K562 (cell line): ENCODE measurements around the gene GGT5. TPM values are rescaled to one million over a fixed set of nuclear protein-coding genes. Genes with fewer than 3 reads are reported as not detected.

ENCODE experiments used
- ATAC-seq: fragments of 200-7000 bp; cut with Tn5 transposase; 3 replicates; pipeline ENCODE4 v1.9.1; 2020; ENCODE audit warnings: moderate library complexity
- BruUV-seq: library from RNA; stranded (reverse); fragments of 400-500 nt; replicated peaks from 2 replicates; lab custom pipeline; 2021; lab: Mats Ljungman, UMichigan
- CTCF ChIA-PET: fragments of 300-600 bp; formaldehyde crosslinking; extraction: SDS; loops from one replicate; lab custom pipeline; 2021; ENCODE audit warnings: low intra/inter-chr PET ratio; lab: Yijun Ruan, JAX
- POLR2A ChIA-PET: fragments of 300-600, 350-650 bp; sonication (Branson Sonifier 250); formaldehyde crosslinking; extraction: SDS; loops from one replicate; lab custom pipeline; 2021; ENCODE audit warnings: antibody characterized with exemption, inconsistent platforms; lab: Yijun Ruan, JAX
- DNase-seq, 4 experiments: peaks; one replicate each; pipeline versions ENCODE4 v3.0.0 to v3.0.0-alpha.2; 2011 to 2018; ENCODE audit warnings: low spot score in 3 of 4, mixed read lengths in 3 of 4; ENCODE audit errors: extremely low read depth in 1 of 4
- FAIRE-seq: peaks from 2 replicates; lab custom pipeline; 2011; peaks lifted over from hg19 to GRCh38; lab: Jason Lieb, UNC
- H2AFZ ChIP-seq: 2 replicates; pipeline ENCODE4 v1.6.0; 2011; ENCODE audit warnings: low read depth, low read length, control low read depth, inconsistent platforms
- H3K27ac ChIP-seq: fragments of 200-600 bp; 3 replicates; pipeline ENCODE4 v1.8.0; 2011; ENCODE audit warnings: low read depth, mild to moderate bottlenecking, control low read depth, inconsistent platforms, low read length, moderate library complexity, mixed read lengths; ENCODE audit errors: extremely low read depth
- H3K27me3 ChIP-seq, 2 experiments: fragments of 300-600 bp in 1 of 2; 2 replicates in 1 of 2; 3 replicates in 1 of 2; pipeline versions ENCODE4 v1.6.0 to v1.8.0; 2011; ENCODE audit warnings: inconsistent platforms in 2 of 2, low read length in 2 of 2, mild to moderate bottlenecking in 1 of 2, mixed read lengths in 1 of 2, moderate library complexity in 1 of 2; ENCODE audit not compliant: control insufficient read depth in 2 of 2, insufficient read depth in 2 of 2
- H3K36me3 ChIP-seq: fragments of 300-600 bp; 3 replicates; pipeline ENCODE4 v1.8.0; 2011; ENCODE audit warnings: mild to moderate bottlenecking, low read length, inconsistent platforms; ENCODE audit not compliant: control insufficient read depth, insufficient read depth
- H3K4me1 ChIP-seq, 2 experiments: fragments of 200-600 bp in 1 of 2; replicated peaks in 1 of 2; 2 replicates in 1 of 2; 3 replicates in 1 of 2; pipeline versions ENCODE4 v1.5.1 to v1.8.0; 2011; ENCODE audit warnings: inconsistent platforms in 2 of 2, low read length in 2 of 2, mild to moderate bottlenecking in 1 of 2, mixed read lengths in 1 of 2, moderate library complexity in 1 of 2; ENCODE audit not compliant: control insufficient read depth in 2 of 2, insufficient read depth in 2 of 2
- H3K4me2 ChIP-seq: 2 replicates; pipeline ENCODE4 v1.6.1; 2011; ENCODE audit warnings: low read length, control low read depth, inconsistent platforms, mixed read lengths; ENCODE audit not compliant: insufficient read depth
- H3K4me3 ChIP-seq: fragments of 200-600 bp; sonication (generic), shearing (Covaris generic); 2 replicates; pipeline ENCODE4 v1.5.1; 2016; ENCODE audit warnings: control low read depth, inconsistent platforms
- H3K79me2 ChIP-seq: fragments of 200-600 bp; 3 replicates; pipeline ENCODE4 v1.8.0; 2011; ENCODE audit warnings: low read length, inconsistent platforms; ENCODE audit not compliant: control insufficient read depth, insufficient read depth
- H3K9ac ChIP-seq, 2 experiments: 2 replicates each; pipeline versions ENCODE4 v1.6.0 to v1.6.1; 2011; ENCODE audit warnings: low read depth in 2 of 2, low read length in 2 of 2, control low read depth in 1 of 2, inconsistent platforms in 1 of 2, mild to moderate bottlenecking in 1 of 2, mixed read lengths in 1 of 2; ENCODE audit not compliant: insufficient read depth in 1 of 2
- H3K9me1 ChIP-seq: one replicate; pipeline ENCODE4 v1.6.0; 2011; ENCODE audit warnings: inconsistent platforms, mild to moderate bottlenecking, low read length, moderate library complexity; ENCODE audit not compliant: control insufficient read depth, insufficient read depth
- H3K9me3 ChIP-seq: replicated peaks from 2 replicates; pipeline ENCODE4 v1.5.1; 2011; ENCODE audit warnings: low read depth, low read length, inconsistent platforms; ENCODE audit not compliant: control insufficient read depth, insufficient read depth
- H4K20me1 ChIP-seq: replicated peaks from 2 replicates; pipeline ENCODE4 v1.6.1; 2011; ENCODE audit warnings: low read length, inconsistent platforms, mixed read lengths; ENCODE audit not compliant: control insufficient read depth, insufficient read depth
- CBX1 ChIP-seq: sonication (generic); IDR thresholded peaks from 2 replicates; pipeline ENCODE4 v1.6.1; 2016; ENCODE audit warnings: antibody characterized with exemption, low read depth, mild to moderate bottlenecking
- CBX3 ChIP-seq, 2 experiments: IDR thresholded peaks; 1 replicate in 1 of 2; 2 replicates in 1 of 2; pipeline ENCODE4 v1.6.1; 2012; ENCODE audit warnings: inconsistent platforms in 2 of 2, low read length in 2 of 2, borderline replicate concordance in 1 of 2, control low read depth in 1 of 2
- ETV6 ChIP-seq, 3 experiments: fragments of 150-350 bp in 1 of 3; sonication (generic) in 1 of 3; formaldehyde crosslinking in 1 of 3; IDR thresholded peaks; 2 replicates each; pipeline versions ENCODE4 v1.6.1 to v1.8.0; 2014 to 2022; ENCODE audit warnings: borderline replicate concordance in 2 of 3, low read depth in 2 of 3, antibody characterized with exemption in 1 of 3, low read length in 1 of 3, mild to moderate bottlenecking in 1 of 3, missing genetic modification reagents in 1 of 3
- FOXK2 ChIP-seq, 2 experiments: fragments of 450-650 bp; IDR thresholded peaks in 1 of 2; conservative IDR thresholded peaks in 1 of 2; 2 replicates each; pipeline ENCODE4 v1.6.1; 2016; ENCODE audit warnings: low read depth in 2 of 2, mild to moderate bottlenecking in 1 of 2
- ILK ChIP-seq: fragments of 450-650 bp; IDR thresholded peaks from 2 replicates; pipeline ENCODE4 v1.6.1; 2016; ENCODE audit warnings: missing genetic modification characterization, low read depth, mild to moderate bottlenecking, missing compliant biosample characterization, moderate library complexity, borderline replicate concordance
- PTBP1 ChIP-seq: fragments of 200-400 bp; formaldehyde crosslinking; IDR thresholded peaks from 2 replicates; pipeline ENCODE4 v1.6.1; 2017; ENCODE audit warnings: low read depth, low read length
- RFX7 ChIP-seq: fragments of 250-450 bp; sonication (Bioruptor Pico); IDR thresholded peaks from 2 replicates; pipeline ENCODE4 v1.5.1; 2021; ENCODE audit warnings: mild to moderate bottlenecking
- SNIP1 ChIP-seq: fragments of 450-650 bp; IDR thresholded peaks from 2 replicates; pipeline ENCODE4 v1.7.1; 2017; ENCODE audit warnings: low read depth, mild to moderate bottlenecking
- TAF7 ChIP-seq: fragments of 450-650 bp; IDR thresholded peaks from 2 replicates; pipeline ENCODE4 v1.6.1; 2016; ENCODE audit warnings: missing genetic modification characterization, missing compliant biosample characterization
- ZBTB26 ChIP-seq: fragments of 450-650 bp; formaldehyde crosslinking; IDR thresholded peaks from 2 replicates; pipeline ENCODE4 v1.4.0; 2022; ENCODE audit warnings: missing genetic modification characterization
- ZNF197 ChIP-seq: fragments of 200-800 bp; sonication (Bioruptor generic); IDR thresholded peaks from 2 replicates; pipeline ENCODE4 v1.6.1; 2016; ENCODE audit warnings: low read depth, missing genetic modification characterization, missing compliant biosample characterization
- ZNF24 ChIP-seq: fragments of 450-650 bp; IDR thresholded peaks from 2 replicates; pipeline ENCODE4 v1.6.1; 2016
- ZSCAN29 ChIP-seq: fragments of 450-650 bp; IDR thresholded peaks from 2 replicates; pipeline ENCODE4 v1.6.1; 2017
- WGBS: fragments of 100-300 bp; shearing (Covaris generic); methylation state at CpG from one replicate; pipeline ENCODE4 v1.1.6; 2016; ENCODE audit warnings: low coverage, mixed read lengths; ENCODE audit not compliant: insufficient coverage; ENCODE audit errors: missing lambda C conversion rate; 5-methylcytosine and 5-hydroxymethylcytosine counted together
- in situ Hi-C: fragments of 300-500 bp; cut with MboI; formaldehyde crosslinking; loops from 4 replicates; pipeline ENCODE4 v1.15.0; 2018; ENCODE audit warnings: inconsistent platforms, mixed read lengths
- intact Hi-C: fragments of 100-400 bp; cut with micrococcal nuclease; formaldehyde crosslinking; loops from 2 replicates; pipeline ENCODE4 v1.14.2; 2022
- polyA plus RNA-seq, 8 experiments: library from polyadenylated mRNA; depleted of rRNA in 4 of 8; stranded (reverse) in 5 of 8; unstranded in 3 of 8; fragments of >200 nt; fragmentation: Nextera tagmentation in 2 of 8; fragmentation: Illumina TruSeq in 1 of 8; extraction: Ambion mirVana in 2 of 8; extraction: Trizol in 1 of 8; gene quantifications; 2 replicates each; pipeline versions ENCODE4 v1.2.1 to v1.2.3, GENCODE V29; 2011 to 2014; ENCODE audit warnings: inconsistent platforms in 1 of 8, missing spikeins in 1 of 8
- total RNA-seq, 7 experiments: library from RNA; depleted of rRNA in 6 of 7; stranded (reverse); fragments of >200 nt in 6 of 7; fragmentation: Illumina TruSeq in 2 of 7; extraction: Trizol in 2 of 7; gene quantifications; 2 replicates each; pipeline versions ENCODE4 v1.2.1 to v1.2.3, GENCODE V29; 2011 to 2021; ENCODE audit warnings: low replicate concordance in 1 of 7
- TF ChIP-seq, protein P1 (sequence below): sonication (generic); formaldehyde crosslinking; IDR thresholded peaks from 2 replicates; pipeline ENCODE4 v1.9.0; 2022; ENCODE audit warnings: mild to moderate bottlenecking, missing genetic modification reagents
- TF ChIP-seq, protein P2 (sequence below): conservative IDR thresholded peaks from 2 replicates; pipeline ENCODE4 v1.6.1; 2011; ENCODE audit warnings: low read depth, mild to moderate bottlenecking, low read length; ENCODE audit not compliant: control insufficient read depth
- TF ChIP-seq, protein P3 (sequence below): sonication (generic); formaldehyde crosslinking; IDR thresholded peaks from 2 replicates; pipeline ENCODE4 v1.8.0; 2022; ENCODE audit warnings: mild to moderate bottlenecking, missing genetic modification reagents

Gene GGT5
- total and polyA plus RNA-seq, 9 of the 15 experiments (the other 6 are each of a cell fraction or from before 2014, with no cell fraction given) = 0.07 to 0.69 (median 0.18) TPM; not detected in 4

DNA sequence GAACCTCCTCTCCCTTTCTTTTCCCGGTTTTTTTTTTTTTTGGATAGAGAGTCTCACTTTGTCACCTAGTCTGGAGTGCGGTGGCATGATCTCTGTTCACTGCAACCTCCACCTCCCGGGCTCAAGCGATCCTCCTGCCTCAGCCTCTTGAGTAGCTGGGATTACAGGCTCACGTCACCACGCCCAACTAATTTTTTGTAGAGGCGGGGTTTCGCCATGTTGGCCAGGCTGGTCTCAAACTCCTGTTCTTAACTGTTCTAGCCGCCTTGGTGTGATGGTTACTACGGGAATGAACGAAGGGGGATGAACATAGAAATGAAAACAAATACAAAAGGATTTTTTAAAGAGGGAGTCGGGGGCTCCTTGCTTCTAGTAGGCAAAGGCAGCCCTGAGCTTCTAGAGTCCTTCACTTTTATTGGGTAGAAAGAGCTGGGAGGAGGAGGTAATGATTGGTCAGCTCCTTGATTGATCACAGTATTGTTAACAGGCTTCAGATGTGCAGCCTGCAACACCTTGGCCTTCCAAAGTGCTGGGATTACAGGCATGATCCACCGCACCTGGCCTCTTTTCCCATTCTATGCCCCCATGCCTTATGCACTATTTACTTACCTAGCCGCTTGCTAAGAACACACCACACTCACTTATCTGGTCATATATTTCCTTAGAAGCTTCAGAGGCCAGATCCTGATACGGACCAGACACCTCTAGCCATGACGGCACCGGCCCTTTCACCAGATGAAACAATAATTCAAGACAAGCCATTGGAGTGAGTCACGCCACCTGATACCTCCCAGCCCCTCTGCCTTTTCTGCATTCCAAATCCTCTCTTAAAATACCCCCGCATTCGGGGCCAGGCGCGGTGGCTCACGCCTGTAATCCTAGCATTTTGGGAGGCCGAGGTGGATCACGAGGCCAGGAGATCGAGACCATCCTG lies 42.9 kb downstream of the GGT5 start:
- Histone ChIP-seq H3K4me3 (no peak overlapping the region), H3K9ac (no peak overlapping the region), H3K4me2 (no peak overlapping the region), H3K27ac (no peak overlapping the region), H3K4me1 (peaks cover under 1 to 13% of the 10 kb centered on the region in 2 experiments; a peak in 2 of 5 replicates), H4K20me1 (no peaks in the 10 kb centered on the region), H3K79me2 (no peaks in the 10 kb centered on the region), H3K27me3 (no peaks in the 10 kb centered on the region), H3K9me1 (no peaks in the 10 kb centered on the region), H3K9me3 (peaks cover 2% of the 10 kb centered on the region; the same call in 1 of the 2 replicates), H3K36me3 (no peaks in the 10 kb centered on the region), H2AFZ (no peak overlapping the region)
- 51% methylated on average over 21 of the region's 26 CpGs for WGBS
- FAIRE-seq (no peak), ATAC-seq (no peak), DNase-seq (no peak)
- BruUV-seq = no TSS peak
- in situ Hi-C loops = no loop called here
- TF ChIP-seq ZBTB26 (CRISPR knock-in tag) (no peak), ETV6 (IDR thresholded peaks at IDR 0.05; ENCODE audit: borderline replicate concordance in 1 of 2, low read depth in 2 of 2, low read length in 1 of 2) (no peak), ETV6 (CRISPR knock-in tag; IDR thresholded peaks at IDR 0.05; ENCODE audit: borderline replicate concordance) (no peak), CBX3 (IDR thresholded peaks at IDR 0.05; ENCODE audit: borderline replicate concordance in 1 of 2, low read length in 2 of 2) (no peak), FOXK2 (conservative IDR thresholded peaks at IDR 0.05 in 1 of 2, IDR thresholded peaks at IDR 0.05 in 1 of 2; ENCODE audit: low read depth in 2 of 2) (no peak), ZNF24 (no peak), ZNF197 (CRISPR knock-in tag) (no peak), PTBP1 (no peak), ZSCAN29 (no peak), SNIP1 (no peak), TAF7 (tag) (no peak), ILK (tag) (no peak), CBX1 (no peak), RFX7 (CRISPR knock-in tag) (no peak)
- TF ChIP-seq, protein P1, sequence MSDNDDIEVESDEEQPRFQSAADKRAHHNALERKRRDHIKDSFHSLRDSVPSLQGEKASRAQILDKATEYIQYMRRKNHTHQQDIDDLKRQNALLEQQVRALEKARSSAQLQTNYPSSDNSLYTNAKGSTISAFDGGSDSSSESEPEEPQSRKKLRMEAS (CRISPR knock-in tag) = no peak
- TF ChIP-seq, protein P2, sequence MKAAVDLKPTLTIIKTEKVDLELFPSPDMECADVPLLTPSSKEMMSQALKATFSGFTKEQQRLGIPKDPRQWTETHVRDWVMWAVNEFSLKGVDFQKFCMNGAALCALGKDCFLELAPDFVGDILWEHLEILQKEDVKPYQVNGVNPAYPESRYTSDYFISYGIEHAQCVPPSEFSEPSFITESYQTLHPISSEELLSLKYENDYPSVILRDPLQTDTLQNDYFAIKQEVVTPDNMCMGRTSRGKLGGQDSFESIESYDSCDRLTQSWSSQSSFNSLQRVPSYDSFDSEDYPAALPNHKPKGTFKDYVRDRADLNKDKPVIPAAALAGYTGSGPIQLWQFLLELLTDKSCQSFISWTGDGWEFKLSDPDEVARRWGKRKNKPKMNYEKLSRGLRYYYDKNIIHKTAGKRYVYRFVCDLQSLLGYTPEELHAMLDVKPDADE = no peak
- TF ChIP-seq, protein P3, sequence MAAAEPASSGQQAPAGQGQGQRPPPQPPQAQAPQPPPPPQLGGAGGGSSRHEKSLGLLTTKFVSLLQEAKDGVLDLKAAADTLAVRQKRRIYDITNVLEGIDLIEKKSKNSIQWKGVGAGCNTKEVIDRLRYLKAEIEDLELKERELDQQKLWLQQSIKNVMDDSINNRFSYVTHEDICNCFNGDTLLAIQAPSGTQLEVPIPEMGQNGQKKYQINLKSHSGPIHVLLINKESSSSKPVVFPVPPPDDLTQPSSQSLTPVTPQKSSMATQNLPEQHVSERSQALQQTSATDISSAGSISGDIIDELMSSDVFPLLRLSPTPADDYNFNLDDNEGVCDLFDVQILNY = no peak
- ChIA-PET CTCF (no interaction called here), POLR2A (interaction anchor here (0.7 kb wide), 1 partner anchor 14 kb away, joined by 3 read pairs; no protein-coding TSS in a partner anchor)
- intact Hi-C loops = no loop called here
